IPS DF 4.7 (cell line): ENCODE measurements around the gene NR2E3.
"Not testable (repeated sequence)": the region's sequence is repeated elsewhere in the genome, so short reads cannot be mapped to it uniquely, and the experiment has no call there.

Source experiments
- DNase-seq: peaks from one replicate; pipeline ENCODE4 v3.0.0-alpha.2; 2013; ENCODE audit warnings: low spot score; ENCODE audit errors: extremely low read depth

Gene NR2E3

DNA sequence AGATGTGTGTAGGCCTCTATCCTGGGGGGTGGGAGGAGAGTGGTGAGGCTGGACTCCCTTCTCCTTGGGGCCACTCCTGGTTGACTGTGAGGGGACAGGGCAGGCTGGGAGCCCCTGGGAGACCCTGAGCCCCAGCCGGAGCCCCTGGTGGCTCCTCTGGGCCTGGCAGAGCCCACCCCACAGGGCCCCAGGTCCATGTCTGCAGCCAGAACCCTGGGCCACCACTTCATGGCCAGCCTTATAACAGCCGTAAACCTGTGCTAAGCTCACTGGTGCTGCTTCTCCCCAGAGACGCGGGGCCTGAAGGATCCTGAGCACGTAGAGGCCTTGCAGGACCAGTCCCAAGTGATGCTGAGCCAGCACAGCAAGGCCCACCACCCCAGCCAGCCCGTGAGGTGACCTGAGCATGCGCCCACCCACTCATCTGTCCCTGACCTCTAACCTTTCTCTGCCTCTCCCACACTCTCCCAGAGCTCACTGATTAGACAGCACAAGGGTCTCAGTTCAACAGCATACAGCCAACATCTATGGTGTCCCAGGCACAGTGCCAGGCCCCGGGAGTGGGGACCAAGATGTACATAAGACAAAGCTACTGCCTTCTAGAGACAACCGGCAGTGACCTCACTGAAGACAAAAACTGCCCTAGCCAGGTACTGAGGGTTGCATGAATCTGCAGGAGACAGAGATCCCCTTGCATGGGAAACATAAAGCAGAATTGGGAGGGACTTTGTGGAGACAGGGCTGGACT lies 3.5 kb downstream of the NR2E3 start:
- no peak for DNase-seq

DNA sequence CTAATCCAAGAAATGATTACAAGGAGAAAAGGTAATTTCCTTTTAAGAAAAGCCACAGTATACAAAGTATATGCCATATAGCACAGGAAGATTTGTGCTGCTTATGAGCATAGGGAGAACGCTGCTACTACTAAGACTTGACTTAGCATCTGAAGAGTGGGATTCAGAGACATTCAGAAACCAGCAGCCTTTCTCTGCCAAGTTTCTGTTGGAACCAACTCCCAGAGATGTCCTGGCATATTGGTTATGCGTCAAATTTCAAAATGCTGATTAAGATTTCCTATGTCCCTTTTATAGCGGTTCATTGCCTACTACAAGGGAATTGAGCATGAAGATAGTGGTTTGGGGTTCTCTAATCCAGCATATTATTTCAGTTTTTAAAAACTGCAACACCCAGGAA lies 4.9 kb downstream of the NR2E3 start:
- no peak for DNase-seq

DNA sequence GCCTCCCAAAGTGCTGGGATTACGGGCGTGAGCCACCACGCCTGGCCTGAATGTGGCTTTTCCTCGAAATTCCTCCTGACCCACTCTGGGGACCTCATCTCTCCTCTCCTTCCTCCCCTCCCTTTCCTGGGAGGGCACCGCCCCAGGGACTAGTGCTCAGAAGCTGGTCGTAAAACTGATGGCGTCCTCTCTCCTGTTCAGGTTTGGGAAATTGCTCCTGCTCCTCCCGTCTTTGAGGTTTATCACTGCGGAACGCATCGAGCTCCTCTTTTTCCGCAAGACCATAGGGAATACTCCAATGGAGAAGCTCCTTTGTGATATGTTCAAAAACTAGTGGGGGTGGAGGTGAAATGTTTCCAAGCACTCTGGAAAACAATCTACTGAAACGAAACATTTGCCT lies 7.0 kb downstream of the NR2E3 start:
- DNase-seq: no peak

DNA sequence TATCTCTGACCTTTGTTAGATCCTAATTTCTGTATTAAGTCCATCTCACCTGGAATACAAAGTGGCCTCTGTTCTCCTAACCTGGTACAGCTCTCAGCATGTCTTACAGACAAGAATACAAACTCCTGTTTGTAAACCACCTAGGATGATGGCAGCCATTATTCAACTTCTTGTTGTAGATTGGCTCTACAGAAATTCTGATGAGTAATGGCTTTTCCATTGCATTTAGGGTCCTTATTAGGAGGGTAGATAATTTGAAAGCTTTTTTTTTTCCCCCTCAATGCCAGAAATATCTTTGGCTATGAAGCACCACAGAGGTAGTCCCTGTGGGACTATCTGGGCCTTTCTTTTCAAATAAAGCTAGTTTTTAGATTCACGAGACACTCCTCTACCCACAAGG lies 9.8 kb downstream of the NR2E3 start:
- no peak for DNase-seq

DNA sequence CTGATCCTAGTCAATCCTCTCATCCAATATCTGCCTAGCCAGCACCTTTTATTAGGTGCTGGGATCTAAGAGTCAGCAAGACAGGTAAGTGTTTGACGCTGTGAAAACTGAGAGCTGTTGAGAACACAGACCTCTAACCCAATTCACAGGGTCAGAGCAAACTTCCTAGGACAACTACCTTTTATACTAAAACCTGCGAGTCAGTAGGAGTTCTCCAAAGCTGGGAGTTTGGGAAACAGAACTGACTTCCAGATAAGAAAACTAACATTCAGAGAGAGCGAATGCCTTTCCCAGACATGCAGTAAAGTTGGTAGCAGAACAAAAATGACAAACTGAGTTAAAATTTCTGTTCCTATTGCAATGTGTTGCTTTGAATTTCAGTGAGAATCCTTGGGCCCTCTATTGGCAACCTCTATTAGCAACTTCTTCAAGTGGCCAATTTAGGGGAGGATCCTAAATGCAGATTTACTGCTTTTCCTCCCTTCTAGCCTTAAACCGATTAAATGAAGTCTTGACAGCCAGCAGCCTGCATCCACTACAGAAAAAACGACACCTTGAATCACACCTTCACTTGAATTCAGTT lies 11.3 kb downstream of the NR2E3 start:
- no peak for DNase-seq

DNA sequence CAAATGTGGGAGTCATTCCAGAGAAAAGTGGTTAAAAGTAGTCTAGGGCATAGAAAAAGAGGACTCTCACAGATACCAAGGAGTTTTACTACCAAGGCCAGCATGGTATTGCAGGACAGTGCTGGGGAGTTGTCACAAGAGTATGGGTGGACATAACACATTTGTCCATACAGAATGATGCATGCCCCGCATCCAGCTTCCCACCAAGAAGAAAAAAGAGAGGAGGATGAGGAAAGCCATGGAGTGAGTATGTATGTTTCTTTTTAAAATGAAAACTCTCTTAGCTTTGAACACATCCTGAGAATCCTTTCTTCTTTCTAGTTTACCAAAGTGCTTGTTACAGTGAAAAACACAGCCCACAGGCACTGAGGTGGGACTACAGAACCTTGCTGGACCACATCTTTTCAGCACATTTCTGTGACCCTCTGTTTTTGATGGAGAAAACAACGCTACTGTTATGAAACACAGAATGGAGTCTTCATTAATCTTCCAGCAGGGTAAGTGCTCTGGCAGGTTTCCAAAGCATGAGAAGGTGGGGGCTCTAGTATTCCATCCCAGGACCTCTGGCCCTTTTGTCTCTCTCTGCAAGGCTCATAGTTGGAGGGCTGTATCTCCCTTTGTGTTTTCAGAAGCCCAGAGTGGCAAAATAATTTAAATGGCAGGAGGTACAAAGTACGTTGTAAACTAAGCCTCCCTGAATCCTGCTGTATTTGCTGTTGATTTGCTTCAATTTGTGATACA lies 12.7 kb downstream of the NR2E3 start:
- no peak for DNase-seq

DNA sequence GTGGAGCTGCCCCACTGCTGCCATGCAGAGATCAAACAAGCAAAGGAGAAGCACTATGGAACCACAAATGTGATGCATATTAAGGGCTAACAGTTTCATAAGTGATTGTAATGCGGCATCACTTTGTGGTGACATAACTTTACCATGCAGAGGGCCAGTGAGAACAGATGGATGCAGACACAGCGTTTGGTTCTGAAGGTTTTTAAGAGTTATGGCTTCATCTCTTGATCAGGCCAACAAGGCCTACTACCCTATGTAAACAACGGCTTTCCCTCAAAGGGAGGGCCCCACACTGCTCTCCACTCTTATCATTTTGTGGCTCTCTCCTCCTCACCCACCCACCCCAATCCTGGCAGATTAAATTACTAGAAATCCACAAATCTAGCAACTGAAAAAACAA lies 13.4 kb downstream of the NR2E3 start:
- no peak for DNase-seq

DNA sequence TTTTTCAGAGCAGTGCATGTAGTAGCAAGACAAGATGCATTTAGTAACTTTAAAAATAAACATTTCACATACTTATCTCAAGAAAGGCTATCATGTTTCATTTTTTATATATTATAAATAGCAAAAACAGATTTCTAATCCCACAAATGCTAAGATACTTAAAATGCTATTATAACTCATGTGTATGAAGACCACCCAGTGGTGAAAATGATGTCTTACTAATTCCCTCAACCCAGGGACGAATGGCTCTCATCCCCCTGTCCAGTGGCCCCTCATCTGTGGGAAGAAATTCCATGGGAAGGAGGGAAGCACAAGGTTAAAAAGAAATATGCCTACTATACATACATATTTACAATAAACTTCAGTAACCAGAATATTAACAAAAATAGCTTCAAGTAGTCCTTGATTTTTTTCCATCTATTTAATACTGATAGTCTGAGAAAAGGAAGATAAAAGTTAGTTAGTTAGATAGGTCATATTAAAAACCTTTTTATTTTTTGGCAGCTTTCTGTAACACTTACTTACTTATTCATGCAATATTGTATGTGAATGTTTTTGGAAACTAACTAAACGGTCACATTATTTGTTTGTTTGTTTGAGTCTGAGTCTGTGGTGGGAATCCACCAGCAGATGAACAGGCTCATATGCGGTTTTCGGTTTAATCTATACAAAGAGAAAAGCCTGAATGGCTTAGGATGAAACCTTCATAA lies 14.8 kb downstream of the NR2E3 start:
- DNase-seq: no peak

DNA sequence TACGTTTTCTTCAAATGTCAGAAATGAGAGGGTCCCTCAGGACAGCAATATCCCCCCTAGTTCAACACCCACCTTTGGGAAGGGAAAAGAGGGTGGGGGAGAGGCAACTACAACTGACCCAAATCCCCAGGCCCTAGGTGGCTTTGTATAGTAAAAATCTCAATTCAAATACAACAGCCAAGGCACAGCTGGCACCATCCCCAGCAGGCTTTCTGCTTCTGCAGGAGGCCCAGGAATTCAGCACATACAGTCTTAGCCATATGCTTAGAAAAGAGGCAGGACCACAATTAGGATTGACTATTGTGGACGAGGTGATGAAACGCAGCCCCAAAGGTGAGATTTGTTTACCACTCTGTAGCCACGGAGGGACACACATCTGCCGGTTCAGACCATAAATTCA lies 15.8 kb downstream of the NR2E3 start:
- DNase-seq: no peak

DNA sequence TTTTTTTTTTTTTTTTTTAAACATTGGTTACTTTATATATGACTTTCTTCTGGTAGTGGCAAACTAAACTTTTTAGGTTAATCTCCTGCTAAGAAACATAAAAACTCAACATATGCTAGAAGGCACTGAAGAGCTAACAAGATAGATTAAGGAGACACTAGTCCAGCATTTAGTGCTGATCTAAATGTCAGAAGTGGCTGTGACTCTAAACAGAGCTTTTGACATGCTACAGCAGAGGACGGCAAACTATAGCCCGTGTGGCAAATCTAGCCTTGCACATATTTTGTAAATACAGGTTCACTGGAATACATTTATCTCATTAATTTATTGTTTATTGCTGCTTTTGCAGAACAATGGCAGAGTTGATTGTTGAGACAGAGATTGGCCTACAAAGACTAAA lies 20.6 kb downstream of the NR2E3 start:
- DNase-seq: no peak

DNA sequence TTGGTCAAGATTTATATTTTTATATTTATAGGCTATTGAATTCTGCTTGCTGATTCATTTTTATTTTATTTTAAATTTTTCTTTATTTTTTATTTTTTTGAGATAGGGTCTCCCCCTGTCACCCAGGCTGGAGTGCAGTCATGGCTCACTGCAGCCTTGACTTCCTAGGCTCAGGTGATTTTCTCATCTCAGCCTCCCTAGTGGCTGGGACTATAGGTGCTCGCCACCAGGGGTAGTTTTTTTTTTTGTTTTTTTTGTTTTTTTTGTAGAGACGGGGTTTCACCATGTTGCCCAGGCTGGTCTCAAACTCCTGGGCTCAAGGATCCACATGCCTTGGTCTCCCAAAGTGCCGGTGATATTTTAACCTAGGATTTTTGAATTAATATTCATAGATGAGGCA lies 31.2 kb downstream of the NR2E3 start:
- DNase-seq: no peak

DNA sequence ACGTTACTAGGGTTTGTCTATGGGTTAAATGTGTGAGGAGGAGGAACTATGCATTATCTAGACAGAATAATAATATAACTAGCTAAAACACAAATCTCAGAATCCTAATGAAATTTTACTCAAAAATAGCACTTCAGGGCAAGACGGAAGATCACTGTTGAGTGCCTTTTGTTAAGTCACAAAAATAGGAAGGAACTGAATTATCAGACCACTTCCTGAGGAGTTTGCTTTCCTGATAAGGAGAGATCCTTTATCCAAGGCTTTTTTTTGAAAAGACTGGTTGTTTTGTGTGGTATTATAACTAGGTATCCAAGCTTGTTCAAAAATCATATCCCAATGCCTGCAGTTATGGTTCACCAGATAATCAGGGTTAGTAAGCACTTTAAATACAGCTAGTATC lies 34.6 kb downstream of the NR2E3 start:
- DNase-seq: no peak

DNA sequence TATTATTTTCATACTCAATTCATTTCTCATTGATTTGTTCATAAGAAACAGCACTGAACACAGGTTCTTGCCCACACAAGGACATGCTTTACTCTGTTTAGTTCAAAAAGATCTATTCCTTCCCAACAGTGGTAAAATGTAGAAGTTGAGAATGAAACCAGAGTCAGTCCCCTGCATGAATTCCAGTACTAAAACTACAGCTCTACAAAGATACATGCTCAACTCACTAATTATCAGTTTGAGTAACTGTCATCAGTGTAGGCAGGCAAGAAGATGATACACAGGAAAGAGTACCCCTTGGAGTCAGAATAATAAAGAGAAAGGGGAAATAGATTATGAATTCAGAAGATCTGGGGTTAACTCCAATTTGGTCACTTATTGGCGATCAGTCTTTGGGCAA lies 43.2 kb downstream of the NR2E3 start:
- DNase-seq: no peak

DNA sequence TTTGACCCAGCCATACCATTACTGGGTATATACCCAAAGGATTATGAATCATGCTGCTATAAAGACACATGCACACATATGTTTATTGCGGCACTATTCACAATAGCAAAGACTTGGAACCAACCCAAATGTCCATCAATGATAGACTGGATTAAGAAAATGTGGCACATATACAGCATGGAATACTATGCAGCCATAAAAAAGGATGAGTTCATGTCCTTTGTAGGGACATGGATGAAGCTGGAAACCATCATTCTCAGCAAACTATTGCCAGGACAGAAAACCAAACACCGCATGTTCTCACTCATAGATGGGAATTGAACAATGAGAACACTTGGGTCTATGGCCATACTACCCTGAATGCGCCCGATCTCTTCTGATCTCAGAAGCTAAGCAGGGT lies 47.9 kb downstream of the NR2E3 start:
- DNase-seq: not testable (repeated sequence)
